GM18520 (cell line): ENCODE measurements around the gene CAPN8.
"Not testable (repeated sequence)": the region's sequence is repeated elsewhere in the genome, so short reads cannot be mapped to it uniquely, and the experiment has no call there.

Experiments used
- ATAC-seq: cut with Tn5 transposase; IDR thresholded peaks from one replicate; pipeline ENCODE4 v1.9.1; 2021; ENCODE audit not compliant: unreplicated experiment

The CAPN8 gene

GRCh38 chr1:223534677-223535076 is 130.8 kb downstream of the CAPN8 start:
- ATAC-seq = no peak

GRCh38 chr1:223533708-223534107 is 131.8 kb downstream of the CAPN8 start:
- no peak for ATAC-seq

- ATAC-seq = no peak
These were observed 133.7 kb downstream of the CAPN8 start for GRCh38 chr1:223531742-223532341.

- ATAC-seq = no peak
These were observed 139.5 kb downstream of the CAPN8 start for GRCh38 chr1:223525957-223526356.

- ATAC-seq = no peak
These were observed 140.0 kb downstream of the CAPN8 start for GRCh38 chr1:223525546-223525945.

GRCh38 chr1:223524930-223525451 is 140.5 kb downstream of the CAPN8 start:
- no peak for ATAC-seq

GRCh38 chr1:223521150-223521549 is 144.4 kb downstream of the CAPN8 start:
- no peak for ATAC-seq

GRCh38 chr1:223520200-223520599 is 145.3 kb downstream of the CAPN8 start:
- no peak for ATAC-seq

- ATAC-seq = no peak
These were observed 146.4 kb downstream of the CAPN8 start for GRCh38 chr1:223519116-223519515.

GRCh38 chr1:223518553-223518952 is 146.9 kb downstream of the CAPN8 start:
- ATAC-seq = not testable (repeated sequence)

- no peak for ATAC-seq
These were observed 149.6 kb downstream of the CAPN8 start for GRCh38 chr1:223515926-223516325.

GRCh38 chr1:223515421-223515820 is 150.1 kb downstream of the CAPN8 start:
- ATAC-seq = no peak

- no peak for ATAC-seq
These were observed 150.9 kb downstream of the CAPN8 start for GRCh38 chr1:223514644-223515043.

- no peak for ATAC-seq
These were observed 152.2 kb downstream of the CAPN8 start for GRCh38 chr1:223513309-223513708.

GRCh38 chr1:223512057-223512456 is 153.4 kb downstream of the CAPN8 start:
- ATAC-seq = no peak

- no peak for ATAC-seq
These were observed 156.7 kb downstream of the CAPN8 start for GRCh38 chr1:223508796-223509195.

GRCh38 chr1:223504741-223505140 is 160.8 kb downstream of the CAPN8 start:
- no peak for ATAC-seq

- ATAC-seq = no peak
These were observed 162.2 kb downstream of the CAPN8 start for GRCh38 chr1:223503348-223503747.

GRCh38 chr1:223500560-223501425 is 164.7 kb downstream of the CAPN8 start:
- ATAC-seq = no peak

GRCh38 chr1:223496883-223497282 is 168.6 kb downstream of the CAPN8 start:
- no peak for ATAC-seq

- no peak for ATAC-seq
These were observed 170.4 kb downstream of the CAPN8 start for GRCh38 chr1:223494926-223495645.

- no peak for ATAC-seq
These were observed 173.5 kb downstream of the CAPN8 start for GRCh38 chr1:223492044-223492443.
